Endothelial cell of umbilical vein (primary cell): Measurements from ENCODE around the gene FZD7. TPM values are rescaled to one million over a fixed set of nuclear protein-coding genes. Genes with fewer than 3 reads are reported as not detected.

Experiments used
- BruUV-seq: library from RNA; stranded (reverse); fragments of 400-500 nt; replicated peaks from 2 replicates; lab custom pipeline; 2021; lab: Mats Ljungman, UMichigan
- CTCF ChIA-PET: fragments of 300-600, 350-600 bp; sonication (Branson Sonifier 250); formaldehyde crosslinking; loops from one replicate; lab custom pipeline; 2021; ENCODE audit warnings: antibody characterized with exemption, inconsistent platforms; lab: Charles Lee
- POLR2A ChIA-PET: fragments of 300-600, 350-600 bp; sonication (Branson Sonifier 250); formaldehyde crosslinking; loops from one replicate; lab custom pipeline; 2021; ENCODE audit warnings: antibody characterized with exemption, inconsistent platforms; lab: Charles Lee
- DNase-seq: peaks from one replicate; pipeline ENCODE4 v3.0.0-alpha.2; 2011; ENCODE audit warnings: low read depth, low spot score
- FAIRE-seq: peaks from 2 replicates; lab custom pipeline; 2011; peaks lifted over from hg19 to GRCh38; lab: Jason Lieb, UNC
- H2AFZ ChIP-seq: 2 replicates; pipeline ENCODE4 v1.6.0; 2012; ENCODE audit warnings: low read depth, low read length, control low read depth, inconsistent platforms
- H3K27ac ChIP-seq: 2 replicates; pipeline ENCODE4 v1.5.1; 2011; ENCODE audit warnings: low read depth, mild to moderate bottlenecking, control low read depth, low read length, moderate library complexity; ENCODE audit not compliant: insufficient read depth
- H3K27me3 ChIP-seq, 2 experiments: 2 replicates each; pipeline versions ENCODE4 v1.6.0 to v1.6.1; 2011; ENCODE audit warnings: low read length in 2 of 2, mixed read lengths in 1 of 2; ENCODE audit not compliant: control insufficient read depth in 2 of 2, insufficient read depth in 2 of 2
- H3K36me3 ChIP-seq, 2 experiments: 2 replicates in 1 of 2; 3 replicates in 1 of 2; pipeline ENCODE4 v1.5.1; 2011; ENCODE audit warnings: low read length in 2 of 2, mild to moderate bottlenecking in 1 of 2, moderate library complexity in 1 of 2; ENCODE audit not compliant: control insufficient read depth in 2 of 2, insufficient read depth in 2 of 2; ENCODE audit errors: extremely low read depth in 1 of 2
- H3K4me1 ChIP-seq: 3 replicates; pipeline ENCODE4 v1.5.1; 2011; ENCODE audit warnings: mild to moderate bottlenecking, low read length; ENCODE audit not compliant: control insufficient read depth, insufficient read depth; ENCODE audit errors: extremely low read depth
- H3K4me2 ChIP-seq: 2 replicates; pipeline ENCODE4 v1.6.1; 2011; ENCODE audit warnings: low read length, control low read depth, mixed read lengths; ENCODE audit not compliant: insufficient read depth
- H3K4me3 ChIP-seq, 3 experiments: fragments of 200-600 bp in 1 of 3; sonication (generic), shearing (Covaris generic) in 1 of 3; replicated peaks in 1 of 3; 2 replicates each; pipeline ENCODE4 v1.5.1; 2011 to 2016; ENCODE audit warnings: control low read depth in 3 of 3, low read length in 3 of 3, mild to moderate bottlenecking in 2 of 3, inconsistent platforms in 1 of 3, low read depth in 1 of 3, moderate library complexity in 1 of 3; ENCODE audit not compliant: insufficient read depth in 1 of 3
- H3K79me2 ChIP-seq: 2 replicates; pipeline ENCODE4 v1.6.0; 2012; ENCODE audit warnings: low read length, inconsistent platforms; ENCODE audit not compliant: control insufficient read depth, insufficient read depth
- H3K9ac ChIP-seq: replicated peaks from 2 replicates; pipeline ENCODE3; 2011; ENCODE audit warnings: low read length, control low read depth; ENCODE audit not compliant: insufficient read depth; ENCODE audit errors: extremely low read depth
- H3K9me1 ChIP-seq: replicated peaks from 3 replicates; pipeline ENCODE4 v1.6.0; 2011; ENCODE audit warnings: mild to moderate bottlenecking, low read length; ENCODE audit not compliant: control insufficient read depth, insufficient read depth; ENCODE audit errors: extremely low read depth
- H3K9me3 ChIP-seq: replicated peaks from 2 replicates; pipeline ENCODE4 v1.5.1; 2012; ENCODE audit warnings: low read length, inconsistent platforms; ENCODE audit not compliant: control insufficient read depth, insufficient read depth
- H4K20me1 ChIP-seq: replicated peaks from 2 replicates; pipeline ENCODE3; 2011; ENCODE audit warnings: mild to moderate bottlenecking, low read length; ENCODE audit not compliant: control insufficient read depth, insufficient read depth; ENCODE audit errors: extremely low read depth
- EZH2 ChIP-seq: IDR thresholded peaks from 2 replicates; pipeline ENCODE4 v1.6.1; 2012; ENCODE audit warnings: borderline replicate concordance, low read depth, mild to moderate bottlenecking, moderate library complexity, low read length, inconsistent platforms; ENCODE audit not compliant: severe bottlenecking
- FOS ChIP-seq: IDR thresholded peaks from 2 replicates; pipeline ENCODE4 v1.6.1; 2011; ENCODE audit warnings: mild to moderate bottlenecking, low read length, moderate library complexity, borderline replicate concordance; ENCODE audit not compliant: insufficient read depth
- MYC ChIP-seq: IDR thresholded peaks from one replicate; pipeline ENCODE4 v1.6.1; 2011; ENCODE audit warnings: mild to moderate bottlenecking, low read depth, low read length
- POLR2AphosphoS5 ChIP-seq: IDR thresholded peaks from 2 replicates; pipeline ENCODE4 v1.6.1; 2012; ENCODE audit warnings: low read depth, mild to moderate bottlenecking, control low read depth, low read length, moderate library complexity; ENCODE audit not compliant: insufficient read depth
- dilution Hi-C: fragments of 300-500 bp; cut with MboI; formaldehyde crosslinking; loops from one replicate; pipeline ENCODE4 v1.15.0; 2019; ENCODE audit warnings: low sequenced_read_pairs; ENCODE audit not compliant: extremely low pct_ligation_motif_present
- intact Hi-C: fragments of 100-400 bp; cut with micrococcal nuclease; formaldehyde crosslinking; loops from one replicate; pipeline ENCODE4 v1.10.0; 2022
- polyA plus RNA-seq, 4 experiments: library from polyadenylated mRNA; depleted of rRNA in 3 of 4; stranded (reverse) in 3 of 4; unstranded in 1 of 4; fragments of >200 nt; gene quantifications; 2 replicates each; pipeline versions ENCODE4 v1.2.1 to v1.2.3, GENCODE V29; 2011 to 2012; ENCODE audit warnings: missing spikeins in 1 of 4
- total RNA-seq: library from RNA; stranded (reverse); gene quantifications from 2 replicates; pipeline ENCODE4 v1.2.3, GENCODE V29; 2021
- TF ChIP-seq, protein P1 (sequence below), 2 donors: IDR thresholded peaks; 1 replicate in 1 of 2; 2 replicates in 1 of 2; pipeline ENCODE4 v1.5.1; 2011; ENCODE audit warnings: low read length in 2 of 2, mild to moderate bottlenecking in 2 of 2, moderate library complexity in 2 of 2, control low read depth in 1 of 2, inconsistent platforms in 1 of 2, low read depth in 1 of 2; ENCODE audit not compliant: insufficient read depth in 1 of 2; ENCODE audit errors: extremely low read depth in 1 of 2
- TF ChIP-seq, protein P2 (sequence below): IDR thresholded peaks from 2 replicates; pipeline ENCODE4 v1.6.1; 2011; ENCODE audit not compliant: insufficient read depth, insufficient read length

Gene FZD7
- total and polyA plus RNA-seq, 2 donors (not counting 3 experiments of a cell fraction or from before 2014, with no cell fraction given), result 0.15 to 0.29 TPM

DNA sequence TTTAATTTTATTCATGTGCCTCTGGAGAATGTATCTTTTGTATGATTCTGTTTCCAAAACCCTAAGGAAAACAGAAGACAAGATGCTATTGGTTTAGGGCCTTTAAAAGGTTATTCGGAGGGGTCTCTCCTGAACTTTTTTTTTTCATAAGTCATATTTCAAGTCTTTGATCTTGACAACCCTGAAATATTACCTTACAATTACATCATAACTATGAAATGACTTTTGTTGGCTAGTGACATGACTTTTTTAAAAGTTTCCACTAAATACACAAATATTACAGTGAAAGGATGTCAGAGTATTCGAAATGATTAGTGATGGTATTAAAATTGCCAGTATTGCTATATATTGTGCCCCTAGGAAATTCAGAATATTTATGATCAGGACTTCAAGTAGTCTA, 31.8 kb upstream of the FZD7 start:
- FAIRE-seq (no peak), DNase-seq (no peak)
- Histone ChIP-seq H3K36me3 (no peaks in the 10 kb centered on the region), H2AFZ (no peak overlapping the region), H3K27me3 (peaks cover 3 to 11% of the 10 kb centered on the region in 2 experiments), H3K4me1 (no peaks in the 10 kb centered on the region), H3K9me1 (no peaks in the 10 kb centered on the region), H3K9me3 (no peaks in the 10 kb centered on the region), H3K9ac (no peak overlapping the region), H3K4me3 (no peak overlapping the region), H3K27ac (no peak overlapping the region), H3K4me2 (no peak overlapping the region), H3K79me2 (no peaks in the 10 kb centered on the region), H4K20me1 (no peaks in the 10 kb centered on the region)
- intact Hi-C loops, result no loop called here
- CTCF ChIA-PET, result no interaction called here
- POLR2A ChIA-PET, result no interaction called here
- dilution Hi-C loops, result no loop called here
- TF ChIP-seq EZH2 (no peak), FOS (no peak), POLR2AphosphoS5 (no peak), MYC (no peak)
- TF ChIP-seq, protein P1, sequence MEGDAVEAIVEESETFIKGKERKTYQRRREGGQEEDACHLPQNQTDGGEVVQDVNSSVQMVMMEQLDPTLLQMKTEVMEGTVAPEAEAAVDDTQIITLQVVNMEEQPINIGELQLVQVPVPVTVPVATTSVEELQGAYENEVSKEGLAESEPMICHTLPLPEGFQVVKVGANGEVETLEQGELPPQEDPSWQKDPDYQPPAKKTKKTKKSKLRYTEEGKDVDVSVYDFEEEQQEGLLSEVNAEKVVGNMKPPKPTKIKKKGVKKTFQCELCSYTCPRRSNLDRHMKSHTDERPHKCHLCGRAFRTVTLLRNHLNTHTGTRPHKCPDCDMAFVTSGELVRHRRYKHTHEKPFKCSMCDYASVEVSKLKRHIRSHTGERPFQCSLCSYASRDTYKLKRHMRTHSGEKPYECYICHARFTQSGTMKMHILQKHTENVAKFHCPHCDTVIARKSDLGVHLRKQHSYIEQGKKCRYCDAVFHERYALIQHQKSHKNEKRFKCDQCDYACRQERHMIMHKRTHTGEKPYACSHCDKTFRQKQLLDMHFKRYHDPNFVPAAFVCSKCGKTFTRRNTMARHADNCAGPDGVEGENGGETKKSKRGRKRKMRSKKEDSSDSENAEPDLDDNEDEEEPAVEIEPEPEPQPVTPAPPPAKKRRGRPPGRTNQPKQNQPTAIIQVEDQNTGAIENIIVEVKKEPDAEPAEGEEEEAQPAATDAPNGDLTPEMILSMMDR (IDR thresholded peaks at IDR 0.05; ENCODE audit: extremely low read depth in 1 of 2, insufficient read depth in 1 of 2, low read depth in 1 of 2, low read length in 2 of 2), result no peak
- TF ChIP-seq, protein P2, sequence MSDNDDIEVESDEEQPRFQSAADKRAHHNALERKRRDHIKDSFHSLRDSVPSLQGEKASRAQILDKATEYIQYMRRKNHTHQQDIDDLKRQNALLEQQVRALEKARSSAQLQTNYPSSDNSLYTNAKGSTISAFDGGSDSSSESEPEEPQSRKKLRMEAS, result no peak
- BruUV-seq, result no TSS peak
